PFSK-1 (cell line): ENCODE results near the gene ASB10.

Experiments used
- POLR2AphosphoS5 ChIP-seq: IDR thresholded peaks from 2 replicates; pipeline ENCODE4 v1.6.1; 2012; ENCODE audit warnings: low read depth, mild to moderate bottlenecking, control low read depth, low read length, moderate library complexity
- SIN3A ChIP-seq: IDR thresholded peaks from 2 replicates; pipeline ENCODE4 v1.6.1; 2012; ENCODE audit warnings: mild to moderate bottlenecking, low read length, moderate library complexity, borderline replicate concordance; ENCODE audit not compliant: insufficient read depth

DNA sequence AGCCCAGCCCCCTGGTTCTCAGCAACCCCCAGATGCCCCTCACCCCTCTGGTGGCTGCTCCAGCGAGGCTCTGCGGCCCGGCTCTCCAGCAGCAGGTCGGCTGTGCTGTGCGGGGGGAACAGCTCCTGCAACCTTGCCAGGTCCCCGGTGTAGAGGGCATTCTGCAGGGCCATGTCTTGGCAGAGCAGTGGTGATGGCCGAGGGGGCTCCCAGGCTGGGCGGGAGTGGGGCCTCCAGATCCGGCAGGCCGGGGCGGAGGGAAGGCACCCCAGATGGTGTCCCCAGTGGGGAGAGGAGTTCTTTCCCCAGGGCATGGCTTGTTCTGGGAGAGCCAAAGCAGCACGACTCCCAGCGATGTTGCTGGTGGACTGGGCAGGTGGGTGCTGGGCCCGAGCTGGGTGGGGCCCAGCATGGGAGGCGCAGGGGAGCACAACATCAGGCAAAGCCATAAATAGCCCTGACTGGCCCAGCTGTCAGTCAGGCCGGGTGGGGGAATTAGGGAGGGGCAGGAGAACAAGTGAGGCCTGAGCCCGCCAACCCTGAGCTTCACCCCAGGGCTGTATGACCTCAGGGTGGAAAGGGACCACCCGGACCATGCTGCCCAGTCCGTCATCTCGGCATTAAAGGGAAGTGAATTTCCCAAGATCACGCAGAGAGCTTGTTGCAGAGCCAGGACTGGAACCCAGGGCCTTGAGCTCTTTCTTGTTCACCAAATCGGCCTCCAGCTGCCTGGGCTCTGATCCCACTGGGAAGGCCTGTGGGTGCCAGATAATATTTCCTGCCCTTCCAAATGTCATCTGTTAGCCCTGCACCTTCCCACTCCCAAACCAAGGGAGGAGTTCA lies 580 bp upstream of the ASB10 start:
- TF ChIP-seq SIN3A (no peak), POLR2AphosphoS5 (no peak)
